WTC11 (cell line): Measurements from ENCODE around the gene UROC1. TPM values are rescaled to one million over a fixed set of nuclear protein-coding genes. Genes with fewer than 3 reads are reported as not detected.

Source experiments
- ATAC-seq: fragments of 200-7000 bp; cut with Tn5 transposase; 2 replicates; pipeline ENCODE4 v1.10.0; 2021; ENCODE audit warnings: mild to moderate bottlenecking, moderate library complexity
- CTCF ChIA-PET: fragments of 300-600 bp; sonication (Branson Sonifier 250); formaldehyde crosslinking; loops from one replicate; lab custom pipeline; 2021; ENCODE audit warnings: antibody characterized with exemption; lab: Charles Lee
- POLR2A ChIA-PET: fragments of 350-600 bp; sonication (Branson Sonifier 250); formaldehyde crosslinking; loops from one replicate; lab custom pipeline; 2021; ENCODE audit warnings: antibody characterized with exemption; lab: Charles Lee
- DNase-seq: peaks from one replicate; pipeline ENCODE4 v3.0.0; 2021; ENCODE audit warnings: low spot score
- H3K27ac Mint-ChIP-seq: 2 replicates; pipeline ENCODE4 v1.8.0; 2021; ENCODE audit warnings: mixed read lengths
- H3K27me3 Mint-ChIP-seq: 2 replicates; pipeline ENCODE4 v1.8.0; 2021; ENCODE audit warnings: low read depth, mild to moderate bottlenecking, moderate library complexity, mixed read lengths
- H3K36me3 Mint-ChIP-seq: 2 replicates; pipeline ENCODE4 v1.8.0; 2021; ENCODE audit warnings: mixed read lengths
- H3K4me1 Mint-ChIP-seq: 2 replicates; pipeline ENCODE4 v1.8.0; 2022; ENCODE audit warnings: mixed read lengths
- H3K4me3 Mint-ChIP-seq: 2 replicates; pipeline ENCODE4 v1.8.0; 2021; ENCODE audit warnings: mild to moderate bottlenecking, moderate library complexity, mixed read lengths
- H3K9me3 Mint-ChIP-seq: 2 replicates; pipeline ENCODE4 v1.8.0; 2021; ENCODE audit warnings: mixed read lengths
- ARID4B ChIP-seq: sonication (generic); formaldehyde crosslinking; IDR thresholded peaks from 2 replicates; pipeline ENCODE4 v1.8.0; 2023; ENCODE audit warnings: missing genetic modification reagents, mild to moderate bottlenecking, borderline replicate concordance
- ATF1 ChIP-seq: sonication (generic); formaldehyde crosslinking; IDR thresholded peaks from 2 replicates; pipeline ENCODE4 v1.8.1; 2023; ENCODE audit warnings: mild to moderate bottlenecking, moderate library complexity, missing genetic modification reagents
- ATF6 ChIP-seq: sonication (generic); formaldehyde crosslinking; IDR thresholded peaks from 2 replicates; pipeline ENCODE4 v1.8.1; 2023; ENCODE audit warnings: mild to moderate bottlenecking, missing genetic modification reagents
- CDX4 ChIP-seq: fragments of 250-450 bp; sonication (Bioruptor Pico); IDR thresholded peaks from 2 replicates; pipeline ENCODE4 v1.9.0; 2021; ENCODE audit warnings: moderate library complexity, mild to moderate bottlenecking, inconsistent platforms, borderline replicate concordance
- CREM ChIP-seq: sonication (generic); formaldehyde crosslinking; IDR thresholded peaks from 2 replicates; pipeline ENCODE4 v1.8.1; 2022; ENCODE audit warnings: mild to moderate bottlenecking, missing genetic modification reagents, moderate library complexity
- FOXP4 ChIP-seq: sonication (generic); formaldehyde crosslinking; IDR thresholded peaks from 2 replicates; pipeline ENCODE4 v1.8.0; 2022; ENCODE audit warnings: mild to moderate bottlenecking, missing genetic modification reagents
- IRF1 ChIP-seq: sonication (generic); formaldehyde crosslinking; IDR thresholded peaks from 2 replicates; pipeline ENCODE4 v1.8.0; 2023; ENCODE audit warnings: missing genetic modification reagents
- KAT7 ChIP-seq: sonication (generic); formaldehyde crosslinking; IDR thresholded peaks from 2 replicates; pipeline ENCODE4 v1.8.1; 2023; ENCODE audit warnings: missing genetic modification reagents, mild to moderate bottlenecking, borderline replicate concordance
- NR1H2 ChIP-seq: sonication (generic); formaldehyde crosslinking; IDR thresholded peaks from 2 replicates; pipeline ENCODE4 v1.9.0; 2021; ENCODE audit warnings: mild to moderate bottlenecking, moderate library complexity, missing genetic modification reagents
- RELA ChIP-seq: sonication (generic); formaldehyde crosslinking; IDR thresholded peaks from 2 replicates; pipeline ENCODE4 v1.8.1; 2022; ENCODE audit warnings: missing genetic modification reagents, mild to moderate bottlenecking, borderline replicate concordance
- SOX15 ChIP-seq: fragments of 250-450 bp; sonication (Bioruptor Pico); IDR thresholded peaks from 2 replicates; pipeline ENCODE4 v1.9.0; 2021; ENCODE audit warnings: mild to moderate bottlenecking
- STAT6 ChIP-seq: sonication (generic); formaldehyde crosslinking; conservative IDR thresholded peaks from 2 replicates; pipeline ENCODE4 v1.8.1; 2023; ENCODE audit warnings: mild to moderate bottlenecking, low read depth, missing genetic modification reagents, moderate library complexity
- TEAD1 ChIP-seq: sonication (generic); formaldehyde crosslinking; IDR thresholded peaks from 2 replicates; pipeline ENCODE4 v1.8.0; 2022; ENCODE audit warnings: mild to moderate bottlenecking, missing genetic modification reagents
- USF2 ChIP-seq: sonication (generic); formaldehyde crosslinking; IDR thresholded peaks from 2 replicates; pipeline ENCODE4 v1.8.1; 2023; ENCODE audit warnings: mild to moderate bottlenecking, missing genetic modification reagents, moderate library complexity
- ZNF512 ChIP-seq: sonication (generic); formaldehyde crosslinking; IDR thresholded peaks from 2 replicates; pipeline ENCODE4 v1.8.1; 2022; ENCODE audit warnings: missing genetic modification reagents, borderline replicate concordance
- total RNA-seq: library from RNA; stranded (reverse); gene quantifications from 3 replicates; pipeline ENCODE4 v1.2.3, GENCODE V29; 2021

Gene UROC1
- total RNA-seq, 1 experiment from 2014 or later = not detected

GRCh38 chr3:126517986-126518778 is 609 bp upstream of the UROC1 start:
- CTCF ChIA-PET = interaction anchor here (1.0 kb wide), 1 partner anchor 31 kb away, joined by 3 read pairs; no protein-coding TSS in a partner anchor
- peaks cover 8% of the 10 kb centered on the region for H3K27me3 Mint-ChIP-seq

More at GRCh38 chr3:126517986-126518778, 609 bp upstream of the UROC1 start:
- TF ChIP-seq CREM (no peak), IRF1 (CRISPR knock-in tag) (no peak), NR1H2 (CRISPR knock-in tag) (no peak), ATF1 (CRISPR knock-in tag) (no peak), RELA (CRISPR knock-in tag) (no peak), TEAD1 (no peak), KAT7 (no peak), FOXP4 (CRISPR knock-in tag) (no peak), CDX4 (CRISPR knock-in tag) (no peak), SOX15 (CRISPR knock-in tag) (no peak), ARID4B (CRISPR knock-in tag) (no peak), STAT6 (CRISPR knock-in tag) (no peak), ZNF512 (CRISPR knock-in tag) (no peak), ATF6 (CRISPR knock-in tag) (no peak), USF2 (CRISPR knock-in tag) (no peak)
- no peak for ATAC-seq
- no peaks in the 10 kb centered on the region for H3K36me3 Mint-ChIP-seq
- no peak for DNase-seq
- POLR2A ChIA-PET = no interaction called here
- peaks cover 5% of the 10 kb centered on the region for H3K4me1 Mint-ChIP-seq
- H3K27ac Mint-ChIP-seq = no peak overlapping the region
- no peak overlapping the region for H3K4me3 Mint-ChIP-seq
- no peaks in the 10 kb centered on the region for H3K9me3 Mint-ChIP-seq
